GM10266 (cell line): ENCODE measurements around the gene ANKRD17.
"Not testable (repeated sequence)": the region's sequence is repeated elsewhere in the genome, so short reads cannot be mapped to it uniquely, and the experiment has no call there.

Experiments
- DNase-seq: peaks from one replicate; pipeline ENCODE4 v3.0.0; 2012; ENCODE audit errors: extremely low spot score
- CTCF ChIP-seq: IDR thresholded peaks from 2 replicates; pipeline ENCODE4 v1.5.1; 2012; ENCODE audit warnings: mild to moderate bottlenecking, low read depth; ENCODE audit not compliant: control insufficient read depth, insufficient read depth; ENCODE audit errors: missing control alignments

Gene ANKRD17

GRCh38 chr4:73258686-73259570, at the start of gene ANKRD17:
ANKRD17 (minus strand) TSS chr4:73258798; CDS start chr4:73258668, 130 bp downstream.
- TF ChIP-seq CTCF, result no peak
- peak; percentile 87 for DNase-seq

GRCh38 chr4:73308286-73308685, 49.7 kb upstream of the ANKRD17 start:
- peak; percentile 48 for TF ChIP-seq CTCF
- DNase-seq, result peak; percentile 13

GRCh38 chr4:73303711-73304110, 45.1 kb upstream of the ANKRD17 start:
- no peak for TF ChIP-seq CTCF
- no peak for DNase-seq

- no peak for TF ChIP-seq CTCF
- DNase-seq, result no peak
Observed at GRCh38 chr4:73299548-73300280, 41.1 kb upstream of the ANKRD17 start.

- DNase-seq, result not testable (repeated sequence)
Observed at GRCh38 chr4:73292661-73293060, 34.1 kb upstream of the ANKRD17 start.

GRCh38 chr4:73281982-73282381, 23.4 kb upstream of the ANKRD17 start:
- no peak for DNase-seq
- TF ChIP-seq CTCF, result no peak

GRCh38 chr4:73281396-73281795, 22.8 kb upstream of the ANKRD17 start:
- DNase-seq, result no peak
- TF ChIP-seq CTCF, result no peak
